ENCODE data around the gene ELF2.
"Not testable (repeated sequence)": the region's sequence is repeated elsewhere in the genome, so short reads cannot be mapped to it uniquely, and the experiment has no call there.

The ELF2 gene

DNA sequence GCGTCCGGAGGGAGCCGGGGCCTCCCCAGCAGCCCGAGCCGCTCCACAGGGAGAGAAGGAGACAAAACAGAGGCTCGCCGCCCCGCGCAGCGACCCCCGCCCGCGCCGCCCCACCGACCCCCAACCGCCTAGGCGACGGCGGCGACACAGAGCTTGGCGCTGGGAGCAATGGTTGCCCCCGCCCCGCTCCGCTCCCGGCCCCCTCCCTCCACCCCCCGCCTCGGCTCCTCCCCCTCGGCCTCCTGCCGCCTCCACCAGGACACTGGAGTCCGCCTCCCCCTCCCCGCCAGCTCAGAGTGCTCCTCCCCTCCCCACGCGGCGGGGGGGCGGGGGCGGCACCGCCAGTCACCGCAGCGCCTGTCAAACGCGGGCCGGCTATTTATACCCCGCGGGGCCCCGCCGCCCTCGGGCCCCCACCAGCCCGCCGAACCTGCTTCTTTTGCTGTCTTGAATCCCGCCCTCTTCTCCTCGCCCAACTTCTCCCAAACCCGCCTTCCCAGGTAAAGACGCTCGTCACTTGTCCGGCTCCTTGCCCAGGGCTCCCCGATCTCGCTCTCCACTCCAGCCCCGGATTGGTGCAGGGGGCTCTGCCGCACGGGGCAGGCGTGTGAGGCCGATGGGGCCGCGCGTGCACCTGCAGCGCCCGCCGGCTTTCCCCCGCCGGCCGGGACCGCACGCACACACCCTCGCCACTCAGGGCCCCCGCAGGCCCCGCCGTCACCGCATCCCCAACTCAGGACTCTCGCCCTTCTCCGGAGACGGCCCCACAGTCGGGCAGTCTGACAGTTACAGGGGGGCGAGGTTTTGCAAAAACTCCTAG is at the start of gene ELF2:
Gene ELF2, minus strand, starts transcription at position 170 of the 820 bp plus-strand sequence. CDS start 39,517 bp downstream, outside the sequence.
- DNase-seq (ENCODE audit: low read depth) = peak; percentile 88
- no peak for TF ChIP-seq CTCF (conservative IDR thresholded peaks at IDR 0.05; ENCODE audit: low read length)
- H3K4me3 ChIP-seq (ENCODE audit: low read length) = peak within 1 kb of the TSS; percentile 88

DNA sequence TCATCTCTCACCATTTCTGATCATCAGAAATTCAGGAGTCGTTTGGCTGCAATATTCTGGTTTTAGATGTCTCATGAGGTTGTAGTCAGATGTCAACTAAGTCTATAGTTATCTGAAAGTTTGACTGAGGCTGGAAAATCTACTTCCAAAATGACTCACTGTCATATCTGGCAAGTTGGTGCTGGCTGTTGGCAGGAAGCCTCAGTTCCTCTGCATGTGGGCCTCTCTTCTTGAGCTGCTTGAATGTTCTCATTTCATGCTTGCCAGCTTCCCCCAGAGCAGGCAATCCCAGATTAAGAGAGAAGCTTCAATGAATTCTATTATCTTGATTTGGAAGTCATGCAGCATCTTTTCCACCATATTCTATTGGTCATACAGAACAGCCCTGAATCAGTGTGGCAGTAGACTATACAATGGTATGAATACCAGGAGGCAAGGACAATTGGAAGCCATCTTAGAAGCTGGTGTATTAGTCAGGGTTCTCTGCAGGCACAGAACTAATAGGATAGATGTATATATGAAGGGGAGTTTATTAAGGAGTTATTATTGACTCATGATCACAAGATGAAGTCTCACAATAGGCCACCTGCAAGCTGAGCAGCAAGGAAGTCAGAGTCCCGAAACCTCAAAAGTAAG is 46.8 kb upstream of the ELF2 start:
- no peak for TF ChIP-seq CTCF (conservative IDR thresholded peaks at IDR 0.05; ENCODE audit: low read length)
- DNase-seq (ENCODE audit: low read depth) = peak; percentile 52
- H3K4me3 ChIP-seq (ENCODE audit: low read length) = no peak overlapping the region

- H3K4me3 ChIP-seq (ENCODE audit: low read length) = no peak overlapping the region
- no peak for DNase-seq (ENCODE audit: low read depth)
- no peak for TF ChIP-seq CTCF (conservative IDR thresholded peaks at IDR 0.05; ENCODE audit: low read length)
Observed at GRCh38 chr4:139222215-139222614, 45.2 kb upstream of the ELF2 start.

- no peak overlapping the region for H3K4me3 ChIP-seq (ENCODE audit: low read length)
- DNase-seq (ENCODE audit: low read depth) = no peak
- no peak for TF ChIP-seq CTCF (conservative IDR thresholded peaks at IDR 0.05; ENCODE audit: low read length)
Observed at GRCh38 chr4:139221687-139222086, 44.7 kb upstream of the ELF2 start.

GRCh38 chr4:139219450-139220055 is 42.5 kb upstream of the ELF2 start:
- DNase-seq (ENCODE audit: low read depth) = no peak
- TF ChIP-seq CTCF (conservative IDR thresholded peaks at IDR 0.05; ENCODE audit: low read length) = no peak
- no peak overlapping the region for H3K4me3 ChIP-seq (ENCODE audit: low read length)

GRCh38 chr4:139214039-139214534 is 37.1 kb upstream of the ELF2 start:
- H3K4me3 ChIP-seq (ENCODE audit: low read length) = no peak overlapping the region
- no peak for DNase-seq (ENCODE audit: low read depth)
- TF ChIP-seq CTCF (conservative IDR thresholded peaks at IDR 0.05; ENCODE audit: low read length) = no peak

GRCh38 chr4:139213633-139214032 is 36.6 kb upstream of the ELF2 start:
- not testable (repeated sequence) for H3K4me3 ChIP-seq (ENCODE audit: low read length); DNase-seq (ENCODE audit: low read depth)

Data from AG10803 (cell line).